ENCODE results near the gene ABCB11. TPM values are rescaled to one million over a fixed set of nuclear protein-coding genes. Genes with fewer than 3 reads are reported as not detected.

ABCB11 gene
- total RNA-seq, 1 donor from 2014 or later: not detected

GRCh38 chr2:168971261-168971660 is 59.9 kb downstream of the ABCB11 start:
- Histone ChIP-seq H2AFZ (replicated peaks) (no peak overlapping the region), H3K27ac (no peak overlapping the region), H3F3A (ENCODE audit: low read depth) (peaks cover 22% of the 10 kb centered on the region), H4K20me1 (ENCODE audit: low read depth) (no peaks in the 10 kb centered on the region), H3K9ac (no peak overlapping the region), H3K4me3 (no peak overlapping the region), H3K27me3 (no peaks in the 10 kb centered on the region), H3K36me3 (no peaks in the 10 kb centered on the region), H3K79me2 (ENCODE audit: low read depth) (no peaks in the 10 kb centered on the region), H3K4me1 (no peaks in the 10 kb centered on the region), H3K4me2 (no peak overlapping the region), H3K9me3 (ENCODE audit: low read depth) (no peaks in the 10 kb centered on the region)
- H3K9me3 Mint-ChIP-seq: no peaks in the 10 kb centered on the region
- no peak for DNase-seq (ENCODE audit: low spot score)
- TF ChIP-seq CTCF (IDR thresholded peaks at IDR 0.05) (no peak), EZH2phosphoT487 (IDR thresholded peaks at IDR 0.05) (no peak), EZH2 (IDR thresholded peaks at IDR 0.05) (no peak)
- H3K27ac Mint-ChIP-seq: no peak overlapping the region
- no peak overlapping the region for H3K4me3 Mint-ChIP-seq
- H3K27me3 Mint-ChIP-seq (ENCODE audit: insufficient read depth, low read depth): no peaks in the 10 kb centered on the region
- H3K36me3 Mint-ChIP-seq: no peaks in the 10 kb centered on the region
- peaks cover 6% of the 10 kb centered on the region for H3K4me1 Mint-ChIP-seq

- no peak overlapping the region for H3K9ac ChIP-seq
- no peak overlapping the region for H2AFZ ChIP-seq (replicated peaks)
- Mint-ChIP-seq H3K27me3 (ENCODE audit: insufficient read depth, low read depth) (no peaks in the 10 kb centered on the region), H3K27ac (no peak overlapping the region), H3K9me3 (no peaks in the 10 kb centered on the region), H3K4me1 (peaks cover 6% of the 10 kb centered on the region), H3K36me3 (no peaks in the 10 kb centered on the region), H3K4me3 (no peak overlapping the region)
- no peaks in the 10 kb centered on the region for H3K36me3 ChIP-seq
- no peak overlapping the region for H3K27ac ChIP-seq
- H3K9me3 ChIP-seq (ENCODE audit: low read depth): no peaks in the 10 kb centered on the region
- H3K4me2 ChIP-seq: no peak overlapping the region
- no peak for TF ChIP-seq EZH2 (IDR thresholded peaks at IDR 0.05)
- no peak for TF ChIP-seq CTCF (IDR thresholded peaks at IDR 0.05)
- no peak for TF ChIP-seq EZH2phosphoT487 (IDR thresholded peaks at IDR 0.05)
- no peaks in the 10 kb centered on the region for H3K4me1 ChIP-seq
- H3F3A ChIP-seq (ENCODE audit: low read depth): peaks cover 17% of the 10 kb centered on the region
- no peak for DNase-seq (ENCODE audit: low spot score)
- H3K4me3 ChIP-seq: no peak overlapping the region
- H3K27me3 ChIP-seq: no peaks in the 10 kb centered on the region
- H4K20me1 ChIP-seq (ENCODE audit: low read depth): no peaks in the 10 kb centered on the region
- H3K79me2 ChIP-seq (ENCODE audit: low read depth): no peaks in the 10 kb centered on the region
Observed at GRCh38 chr2:168970711-168971233, 60.4 kb downstream of the ABCB11 start.

GRCh38 chr2:168969865-168970264 is 61.3 kb downstream of the ABCB11 start:
- Histone ChIP-seq H3K79me2 (ENCODE audit: low read depth) (no peaks in the 10 kb centered on the region), H3K9me3 (ENCODE audit: low read depth) (no peaks in the 10 kb centered on the region), H4K20me1 (ENCODE audit: low read depth) (no peaks in the 10 kb centered on the region), H3K27ac (no peak overlapping the region), H3K4me1 (no peaks in the 10 kb centered on the region), H3K36me3 (no peaks in the 10 kb centered on the region), H3K9ac (no peak overlapping the region), H2AFZ (replicated peaks) (no peak overlapping the region), H3K4me2 (no peak overlapping the region), H3K4me3 (no peak overlapping the region), H3K27me3 (no peaks in the 10 kb centered on the region), H3F3A (ENCODE audit: low read depth) (peaks cover 14% of the 10 kb centered on the region)
- Mint-ChIP-seq H3K36me3 (no peaks in the 10 kb centered on the region), H3K4me3 (no peak overlapping the region), H3K27me3 (ENCODE audit: insufficient read depth, low read depth) (no peaks in the 10 kb centered on the region), H3K4me1 (peaks cover 6% of the 10 kb centered on the region), H3K9me3 (no peaks in the 10 kb centered on the region), H3K27ac (peak overlapping the region; percentile 67)
- TF ChIP-seq EZH2phosphoT487 (IDR thresholded peaks at IDR 0.05): no peak
- TF ChIP-seq CTCF (IDR thresholded peaks at IDR 0.05): no peak
- no peak for TF ChIP-seq EZH2 (IDR thresholded peaks at IDR 0.05)
- DNase-seq (ENCODE audit: low spot score): no peak

Data from neural progenitor cell (in vitro differentiated cells).